Endothelial cell of umbilical vein (primary cell): ENCODE results near the gene CD99L2.

Experiments
- CTCF ChIP-seq, 2 donors: IDR thresholded peaks; 1 replicate in 1 of 2; 2 replicates in 1 of 2; pipeline ENCODE4 v1.5.1; 2011; ENCODE audit warnings: low read length in 2 of 2, mild to moderate bottlenecking in 2 of 2, moderate library complexity in 2 of 2, control low read depth in 1 of 2, inconsistent platforms in 1 of 2, low read depth in 1 of 2; ENCODE audit not compliant: insufficient read depth in 1 of 2; ENCODE audit errors: extremely low read depth in 1 of 2
- EZH2 ChIP-seq: IDR thresholded peaks from 2 replicates; pipeline ENCODE4 v1.6.1; 2012; ENCODE audit warnings: borderline replicate concordance, low read depth, mild to moderate bottlenecking, moderate library complexity, low read length, inconsistent platforms; ENCODE audit not compliant: severe bottlenecking
- GATA2 ChIP-seq: IDR thresholded peaks from 2 replicates; pipeline ENCODE4 v1.7.0; 2011; ENCODE audit warnings: low read depth, mild to moderate bottlenecking, moderate library complexity, mixed read lengths, low read length; ENCODE audit not compliant: insufficient read length, insufficient read depth
- JUN ChIP-seq: IDR thresholded peaks from 2 replicates; pipeline ENCODE4 v1.6.1; 2011; ENCODE audit warnings: borderline replicate concordance, low read depth; ENCODE audit not compliant: insufficient read length, insufficient read depth
- MAX ChIP-seq: IDR thresholded peaks from 2 replicates; pipeline ENCODE4 v1.6.1; 2011; ENCODE audit not compliant: insufficient read depth, insufficient read length
- MYC ChIP-seq: IDR thresholded peaks from one replicate; pipeline ENCODE4 v1.6.1; 2011; ENCODE audit warnings: mild to moderate bottlenecking, low read depth, low read length
- POLR2A ChIP-seq: IDR thresholded peaks from 2 replicates; pipeline ENCODE4 v1.6.1; 2012; ENCODE audit warnings: low read depth, mild to moderate bottlenecking, control low read depth, low read length
- POLR2AphosphoS5 ChIP-seq: IDR thresholded peaks from 2 replicates; pipeline ENCODE4 v1.6.1; 2012; ENCODE audit warnings: low read depth, mild to moderate bottlenecking, control low read depth, low read length, moderate library complexity; ENCODE audit not compliant: insufficient read depth

DNA sequence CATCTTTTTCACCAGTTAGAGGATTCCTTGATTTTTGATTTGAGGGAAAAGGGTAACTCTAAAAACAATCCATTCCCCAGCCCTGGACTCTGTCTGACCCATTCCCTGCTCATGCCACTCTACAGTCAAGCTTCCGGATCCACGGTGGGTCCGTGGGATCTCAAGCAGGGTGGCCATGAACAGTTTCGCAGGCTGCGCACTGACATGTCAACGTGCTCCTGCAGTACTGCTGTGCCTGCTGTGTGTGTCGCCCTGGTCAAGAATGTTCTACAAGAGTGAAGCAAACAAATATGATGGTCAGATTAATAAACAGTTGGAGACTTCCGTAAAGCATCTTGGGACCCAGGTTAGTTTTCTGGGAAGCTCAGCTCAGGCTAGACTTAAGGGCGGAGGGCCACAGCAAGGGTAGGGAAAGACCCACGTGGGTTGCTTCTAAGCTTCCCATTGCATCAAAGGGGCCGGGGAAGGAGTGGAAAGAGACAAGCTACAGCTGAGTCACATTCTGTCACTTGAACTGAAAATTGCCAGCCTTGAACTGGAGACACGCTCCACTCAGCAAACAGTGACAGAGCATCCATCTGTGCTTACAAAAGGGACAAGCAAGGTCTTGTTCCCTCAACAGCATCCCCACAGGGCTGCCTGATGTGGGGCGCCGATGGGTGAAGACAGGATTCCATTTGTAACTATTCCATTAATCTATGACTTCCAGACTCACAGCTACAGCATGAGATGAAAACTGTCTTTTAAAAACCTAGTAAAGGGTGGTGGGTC lies 123.5 kb downstream of the CD99L2 start:
- TF ChIP-seq CTCF (IDR thresholded peaks at IDR 0.05; ENCODE audit: extremely low read depth in 1 of 2, insufficient read depth in 1 of 2, low read depth in 1 of 2, low read length in 2 of 2) (no peak), JUN (no peak), POLR2AphosphoS5 (no peak), POLR2A (no peak), EZH2 (no peak), GATA2 (no peak), MYC (no peak), MAX (no peak)
